Measurements from ENCODE around the gene LAMTOR5. TPM values are rescaled to one million over a fixed set of nuclear protein-coding genes. Genes with fewer than 3 reads are reported as not detected.

Gene LAMTOR5
- total and polyA plus RNA-seq, 2 of the 13 experiments (the other 11 are each of a cell fraction or from before 2014, with no cell fraction given): 96.7 to 400 TPM

GRCh38 chr1:110370827-110371226 is 36.7 kb downstream of the LAMTOR5 start:
- Histone ChIP-seq H3K4me2 (ENCODE audit: low read depth, low read length) (no peak overlapping the region), H3K36me3 (replicated peaks in 1 of 2; ENCODE audit: control insufficient read depth in 1 of 2, insufficient read depth in 2 of 2, low read length in 2 of 2) (peaks cover 2 to 17% of the 10 kb centered on the region in 2 experiments), H4K20me1 (ENCODE audit: insufficient read depth, low read length) (no peaks in the 10 kb centered on the region), H3K27me3 (ENCODE audit: control insufficient read depth in 1 of 2, insufficient read depth in 2 of 2, low read length in 2 of 2) (no peaks in the 10 kb centered on the region), H3K79me2 (ENCODE audit: insufficient read depth, low read length) (peaks cover 7% of the 10 kb centered on the region), H3K4me1 (ENCODE audit: insufficient read depth, low read length) (peaks cover 14% of the 10 kb centered on the region), H3K4me3 (replicated peaks in 1 of 3; ENCODE audit: insufficient read depth in 1 of 3, low read depth in 2 of 3, low read length in 3 of 3) (no peak overlapping the region), H2AFZ (ENCODE audit: low read length) (no peak overlapping the region), H3K27ac (ENCODE audit: extremely low read length, insufficient read depth, low read length) (no peak overlapping the region), H3K9ac (ENCODE audit: insufficient read depth, low read depth, low read length) (no peak overlapping the region), H3K9me3 (ENCODE audit: low read length) (no peaks in the 10 kb centered on the region)
- WGBS (ENCODE audit: low lambda C conversion rate): 94% methylated on average over 1 of the region's 1 CpG
- DNase-seq (ENCODE audit: low spot score) (no peak), FAIRE-seq (no peak), ATAC-seq (no peak)
- intact Hi-C loops (cut with micrococcal nuclease; ENCODE audit: unreplicated experiment): no loop called here
- BruUV-seq (replicated peaks): no TSS peak
- no peak for TF ChIP-seq ZNF772 (CRISPR knock-in tag; IDR thresholded peaks at IDR 0.05)
- TF ChIP-seq ZNF746 (CRISPR knock-in tag; IDR thresholded peaks at IDR 0.05): no peak
- TF ChIP-seq ZNF543 (CRISPR knock-in tag; IDR thresholded peaks at IDR 0.05): no peak
- TF ChIP-seq ZC3H4 (CRISPR knock-in tag; IDR thresholded peaks at IDR 0.05; ENCODE audit: borderline replicate concordance): no peak
- no peak for TF ChIP-seq ZNF577 (CRISPR knock-in tag; IDR thresholded peaks at IDR 0.05; ENCODE audit: borderline replicate concordance, low read depth)
- TF ChIP-seq ZMAT5 (CRISPR knock-in tag; IDR thresholded peaks at IDR 0.05; ENCODE audit: borderline replicate concordance, low read depth): no peak
- no peak for TF ChIP-seq ZNF777 (CRISPR knock-in tag; IDR thresholded peaks at IDR 0.05)
- TF ChIP-seq FLYWCH1 (CRISPR knock-in tag; IDR thresholded peaks at IDR 0.05): no peak
- no peak for TF ChIP-seq ZNF713 (CRISPR knock-in tag; IDR thresholded peaks at IDR 0.05)
- ChIA-PET POLR2A (no interaction called here), CTCF (ENCODE audit: low intra/inter-chr PET ratio, low total read pairs) (no interaction called here)
- in situ Hi-C loops (cut with HindIII; ENCODE audit: extremely low pct_ligation_motif_present, low pct_unique_long_range_greater_than_20kb): no loop called here

GRCh38 chr1:110364221-110364620 is 43.3 kb downstream of the LAMTOR5 start:
- no peak for DNase-seq (ENCODE audit: low spot score)
- Histone ChIP-seq H3K27me3 (ENCODE audit: control insufficient read depth in 1 of 2, insufficient read depth in 2 of 2, low read length in 2 of 2) (no peaks in the 10 kb centered on the region), H4K20me1 (ENCODE audit: insufficient read depth, low read length) (no peaks in the 10 kb centered on the region), H3K36me3 (replicated peaks in 1 of 2; ENCODE audit: control insufficient read depth in 1 of 2, insufficient read depth in 2 of 2, low read length in 2 of 2) (peaks cover 4 to 14% of the 10 kb centered on the region in 2 experiments; a peak in 2 of 5 replicates), H3K79me2 (ENCODE audit: insufficient read depth, low read length) (peaks cover 21% of the 10 kb centered on the region), H3K4me1 (ENCODE audit: insufficient read depth, low read length) (peaks cover 20% of the 10 kb centered on the region), H3K4me2 (ENCODE audit: low read depth, low read length) (no peak overlapping the region), H3K9ac (ENCODE audit: insufficient read depth, low read depth, low read length) (no peak overlapping the region), H2AFZ (ENCODE audit: low read length) (no peak overlapping the region), H3K9me3 (ENCODE audit: low read length) (no peaks in the 10 kb centered on the region), H3K27ac (ENCODE audit: extremely low read length, insufficient read depth, low read length) (no peak overlapping the region), H3K4me3 (replicated peaks in 1 of 3; ENCODE audit: insufficient read depth in 1 of 3, low read depth in 2 of 3, low read length in 3 of 3) (no peak overlapping the region)
- ChIA-PET POLR2A (interaction anchor here (1.0 kb wide), 1 partner anchor 26 kb away, joined by 4 read pairs; the partner anchor contains the start of gene RBM15), CTCF (ENCODE audit: low intra/inter-chr PET ratio, low total read pairs) (no interaction called here)
- BruUV-seq (replicated peaks): no TSS peak
- in situ Hi-C loops (cut with HindIII; ENCODE audit: extremely low pct_ligation_motif_present, low pct_unique_long_range_greater_than_20kb) (no loop called here), intact Hi-C loops (cut with micrococcal nuclease; ENCODE audit: unreplicated experiment) (no loop called here)
- whole genome bisulfite sequencing (ENCODE audit: low lambda C conversion rate): 100% methylated on average over 3 of the region's 3 CpGs
- FAIRE-seq: no peak
- TF ChIP-seq HMGXB4 (CRISPR knock-in tag; IDR thresholded peaks at IDR 0.05; ENCODE audit: borderline replicate concordance in 1 of 2, low read depth in 1 of 2) (no peak), ZNF383 (CRISPR knock-in tag; IDR thresholded peaks at IDR 0.05; ENCODE audit: borderline replicate concordance) (no peak), ZNF550 (CRISPR knock-in tag; IDR thresholded peaks at IDR 0.05; ENCODE audit: borderline replicate concordance) (no peak), ZNF180 (CRISPR knock-in tag; IDR thresholded peaks at IDR 0.05; ENCODE audit: borderline replicate concordance, low read depth) (no peak)
- ATAC-seq: no peak

All from HepG2 (cell line).